ENCODE data around the gene STK11IP.

GRCh38 chr2:219619235-219619634 is 21.6 kb downstream of the STK11IP start:
- no peak for TF ChIP-seq POLR2A (IDR thresholded peaks at IDR 0.05)
- TF ChIP-seq, protein P1, sequence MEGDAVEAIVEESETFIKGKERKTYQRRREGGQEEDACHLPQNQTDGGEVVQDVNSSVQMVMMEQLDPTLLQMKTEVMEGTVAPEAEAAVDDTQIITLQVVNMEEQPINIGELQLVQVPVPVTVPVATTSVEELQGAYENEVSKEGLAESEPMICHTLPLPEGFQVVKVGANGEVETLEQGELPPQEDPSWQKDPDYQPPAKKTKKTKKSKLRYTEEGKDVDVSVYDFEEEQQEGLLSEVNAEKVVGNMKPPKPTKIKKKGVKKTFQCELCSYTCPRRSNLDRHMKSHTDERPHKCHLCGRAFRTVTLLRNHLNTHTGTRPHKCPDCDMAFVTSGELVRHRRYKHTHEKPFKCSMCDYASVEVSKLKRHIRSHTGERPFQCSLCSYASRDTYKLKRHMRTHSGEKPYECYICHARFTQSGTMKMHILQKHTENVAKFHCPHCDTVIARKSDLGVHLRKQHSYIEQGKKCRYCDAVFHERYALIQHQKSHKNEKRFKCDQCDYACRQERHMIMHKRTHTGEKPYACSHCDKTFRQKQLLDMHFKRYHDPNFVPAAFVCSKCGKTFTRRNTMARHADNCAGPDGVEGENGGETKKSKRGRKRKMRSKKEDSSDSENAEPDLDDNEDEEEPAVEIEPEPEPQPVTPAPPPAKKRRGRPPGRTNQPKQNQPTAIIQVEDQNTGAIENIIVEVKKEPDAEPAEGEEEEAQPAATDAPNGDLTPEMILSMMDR (IDR thresholded peaks at IDR 0.05), result no peak
